Measurements from ENCODE around the gene TOPBP1. TPM values are rescaled to one million over a fixed set of nuclear protein-coding genes. Genes with fewer than 3 reads are reported as not detected.
"Not testable (repeated sequence)": the region's sequence is repeated elsewhere in the genome, so short reads cannot be mapped to it uniquely, and the experiment has no call there.

Gene TOPBP1
- polyA plus RNA-seq, 1 experiment, result 25.9 TPM

DNA sequence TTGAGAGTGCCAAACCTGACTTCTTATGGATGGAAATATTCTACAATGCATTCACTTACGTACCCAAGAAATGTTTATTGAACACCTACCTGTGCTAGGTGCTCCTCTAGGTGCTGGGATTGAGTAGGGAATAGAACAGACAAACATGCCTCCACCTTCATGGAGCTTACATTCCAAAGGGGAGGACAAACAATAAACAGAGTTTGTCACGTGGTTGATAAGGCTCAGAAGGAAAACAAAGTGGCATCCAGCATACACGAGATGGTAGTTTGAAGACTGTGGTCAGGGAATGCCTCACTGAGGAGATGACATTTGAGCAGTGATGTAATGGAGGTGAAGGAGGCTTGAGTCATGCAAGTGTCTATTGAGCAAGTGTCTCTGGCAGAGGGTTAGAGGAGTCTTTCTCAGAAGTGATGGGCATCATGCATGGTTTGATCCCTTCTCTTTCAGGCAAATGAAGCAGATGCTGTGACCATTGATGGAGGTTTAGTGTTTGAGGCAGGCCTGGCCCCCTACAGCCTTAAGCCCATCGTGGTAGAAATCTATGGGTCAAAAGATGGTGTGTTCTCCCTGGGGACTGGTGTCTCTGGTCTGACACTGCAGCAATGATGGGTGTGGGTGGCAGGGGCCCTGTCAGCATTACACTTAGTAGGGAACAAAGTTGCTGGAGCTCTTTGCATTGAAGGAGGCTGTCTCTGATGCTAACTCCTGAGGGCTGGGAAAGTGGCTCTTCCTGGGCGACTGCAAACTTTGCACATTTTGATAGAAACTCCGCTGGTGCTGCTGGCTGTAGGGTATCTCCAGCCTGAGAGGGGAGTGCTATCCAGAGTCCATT, 29.7 kb upstream of the TOPBP1 start:
- H3K4me3 ChIP-seq (ENCODE audit: low read depth, low read length), result no peak overlapping the region
- no peak overlapping the region for H3K27ac ChIP-seq (ENCODE audit: low read depth, low read length)
- no peaks in the 10 kb centered on the region for H3K9me3 ChIP-seq (ENCODE audit: control insufficient read depth, insufficient read depth, low read length)
- TF ChIP-seq, protein P1, sequence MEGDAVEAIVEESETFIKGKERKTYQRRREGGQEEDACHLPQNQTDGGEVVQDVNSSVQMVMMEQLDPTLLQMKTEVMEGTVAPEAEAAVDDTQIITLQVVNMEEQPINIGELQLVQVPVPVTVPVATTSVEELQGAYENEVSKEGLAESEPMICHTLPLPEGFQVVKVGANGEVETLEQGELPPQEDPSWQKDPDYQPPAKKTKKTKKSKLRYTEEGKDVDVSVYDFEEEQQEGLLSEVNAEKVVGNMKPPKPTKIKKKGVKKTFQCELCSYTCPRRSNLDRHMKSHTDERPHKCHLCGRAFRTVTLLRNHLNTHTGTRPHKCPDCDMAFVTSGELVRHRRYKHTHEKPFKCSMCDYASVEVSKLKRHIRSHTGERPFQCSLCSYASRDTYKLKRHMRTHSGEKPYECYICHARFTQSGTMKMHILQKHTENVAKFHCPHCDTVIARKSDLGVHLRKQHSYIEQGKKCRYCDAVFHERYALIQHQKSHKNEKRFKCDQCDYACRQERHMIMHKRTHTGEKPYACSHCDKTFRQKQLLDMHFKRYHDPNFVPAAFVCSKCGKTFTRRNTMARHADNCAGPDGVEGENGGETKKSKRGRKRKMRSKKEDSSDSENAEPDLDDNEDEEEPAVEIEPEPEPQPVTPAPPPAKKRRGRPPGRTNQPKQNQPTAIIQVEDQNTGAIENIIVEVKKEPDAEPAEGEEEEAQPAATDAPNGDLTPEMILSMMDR (IDR thresholded peaks at IDR 0.05; ENCODE audit: low read depth, low read length), result no peak
- DNase-seq (ENCODE audit: low read depth, low spot score), result no peak
- CTCF ChIA-PET, result no interaction called here
- H3K27me3 ChIP-seq (ENCODE audit: control insufficient read depth, insufficient read depth, low read length), result peaks cover 7% of the 10 kb centered on the region
- POLR2A ChIA-PET, result no interaction called here

DNA sequence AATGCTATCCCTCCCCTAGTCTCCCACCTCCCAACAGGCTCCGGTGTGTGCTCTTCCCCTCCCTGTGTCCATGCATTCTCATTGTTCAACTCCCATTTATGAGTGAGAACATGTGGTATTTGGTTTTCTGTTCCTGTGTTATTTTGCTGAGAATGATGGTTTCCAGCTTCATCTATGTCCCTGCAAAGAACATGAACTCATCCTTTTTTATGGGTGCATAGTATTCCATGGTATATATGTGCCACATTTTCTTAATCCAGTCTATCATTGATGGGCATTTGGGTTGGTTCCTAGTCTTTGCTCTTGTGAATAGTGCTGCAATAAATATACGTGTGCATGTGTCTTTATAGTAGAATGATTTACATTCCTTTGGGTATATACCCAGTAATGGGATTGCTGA, 16.3 kb upstream of the TOPBP1 start:
- H3K27me3 ChIP-seq (ENCODE audit: control insufficient read depth, insufficient read depth, low read length), result peaks cover 38% of the 10 kb centered on the region
- H3K9me3 ChIP-seq (ENCODE audit: control insufficient read depth, insufficient read depth, low read length); H3K4me3 ChIP-seq (ENCODE audit: low read depth, low read length); H3K27ac ChIP-seq (ENCODE audit: low read depth, low read length); POLR2A ChIA-PET; DNase-seq (ENCODE audit: low read depth, low spot score): not testable (repeated sequence)
- CTCF ChIA-PET, result interaction anchor here (1.0 kb wide), 1 partner anchor 15 kb away, joined by 5 read pairs; no protein-coding TSS in a partner anchor

- Histone ChIP-seq H3K27ac (ENCODE audit: low read depth, low read length) (no peak overlapping the region), H3K9me3 (ENCODE audit: control insufficient read depth, insufficient read depth, low read length) (peaks cover 3% of the 10 kb centered on the region; the same call in 1 of the 2 replicates), H3K4me3 (ENCODE audit: low read depth, low read length) (no peak overlapping the region), H3K27me3 (ENCODE audit: control insufficient read depth, insufficient read depth, low read length) (peaks cover 40% of the 10 kb centered on the region)
- TF ChIP-seq, protein P1 (IDR thresholded peaks at IDR 0.05; ENCODE audit: low read depth, low read length), result no peak
- ChIA-PET CTCF (no interaction called here), POLR2A (no interaction called here)
- DNase-seq (ENCODE audit: low read depth, low spot score), result no peak
These were observed 14.8 kb upstream of the TOPBP1 start for GRCh38 chr3:133676336-133677118.

DNA sequence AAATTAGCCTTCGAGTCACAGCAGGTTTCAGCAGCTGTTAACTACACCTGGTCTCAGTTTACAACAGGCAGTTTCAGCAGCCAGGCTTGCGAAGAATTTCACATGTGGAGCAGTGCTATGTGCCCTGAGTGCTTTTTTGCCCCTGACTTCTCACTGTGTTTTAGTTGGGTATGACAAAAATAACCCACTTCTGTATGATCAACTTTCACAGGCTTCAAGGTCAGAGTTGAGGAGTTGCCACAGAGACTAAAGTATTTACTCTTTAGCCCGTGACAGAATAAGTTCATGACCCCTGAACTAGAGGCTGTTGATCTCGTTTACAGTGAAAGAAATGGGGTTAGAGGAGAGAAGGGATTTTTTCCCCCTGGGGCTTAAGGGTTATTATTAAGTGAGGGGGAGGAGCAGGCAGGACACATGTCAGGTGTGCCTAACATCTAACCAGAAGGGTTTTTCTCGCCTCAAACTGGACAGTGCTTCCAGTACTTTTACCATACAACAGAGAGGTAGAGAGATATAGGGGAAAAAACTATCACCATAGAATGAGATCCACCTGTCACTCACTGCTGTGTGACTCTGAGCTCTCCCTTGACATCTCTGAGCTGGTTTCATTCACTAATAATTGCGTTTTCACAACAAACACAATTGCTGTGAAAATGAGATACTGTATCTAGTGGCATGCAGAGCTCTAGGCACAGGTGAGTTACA, 14.0 kb upstream of the TOPBP1 start:
- H3K4me3 ChIP-seq (ENCODE audit: low read depth, low read length), result no peak overlapping the region
- no peak overlapping the region for H3K27ac ChIP-seq (ENCODE audit: low read depth, low read length)
- peaks cover 3% of the 10 kb centered on the region; the same call in 1 of the 2 replicates for H3K9me3 ChIP-seq (ENCODE audit: control insufficient read depth, insufficient read depth, low read length)
- ChIA-PET CTCF (no interaction called here), POLR2A (no interaction called here)
- TF ChIP-seq, protein P1 (IDR thresholded peaks at IDR 0.05; ENCODE audit: low read depth, low read length), result no peak
- no peak for DNase-seq (ENCODE audit: low read depth, low spot score)
- peaks cover 40% of the 10 kb centered on the region for H3K27me3 ChIP-seq (ENCODE audit: control insufficient read depth, insufficient read depth, low read length)

DNA sequence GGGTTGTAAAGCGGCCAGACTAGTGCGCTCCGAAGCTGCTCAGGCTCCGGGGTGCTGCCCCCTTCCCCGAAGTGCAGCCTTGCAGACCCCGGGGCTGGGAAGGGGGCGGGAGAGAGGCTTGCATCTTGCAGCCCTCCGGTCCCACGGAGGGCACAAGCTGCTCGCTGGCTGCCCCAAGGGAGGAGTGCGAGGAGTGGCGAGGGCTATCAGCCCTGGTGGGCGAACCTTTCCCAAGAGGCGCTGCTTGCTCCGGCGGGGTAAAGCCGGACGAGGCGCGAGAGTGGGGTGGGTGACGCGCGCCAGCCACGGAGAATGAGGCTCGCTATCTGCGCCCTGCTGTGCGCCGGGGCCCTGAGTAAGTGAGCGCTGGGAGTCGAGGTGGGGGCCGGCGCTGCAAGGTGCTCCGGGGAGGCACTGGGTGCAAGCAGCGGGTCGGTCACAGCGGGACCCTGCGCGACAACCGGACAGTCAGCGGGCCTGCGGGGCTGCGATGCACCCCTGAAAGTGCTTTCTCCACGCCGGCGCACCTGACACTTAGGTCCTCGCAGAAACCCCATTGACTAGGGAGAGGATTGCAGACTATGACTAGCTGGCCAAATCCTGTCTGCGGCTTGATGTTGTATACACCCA, 12.7 kb upstream of the TOPBP1 start:
- H3K27me3 ChIP-seq (ENCODE audit: control insufficient read depth, insufficient read depth, low read length), result peaks cover 40% of the 10 kb centered on the region
- POLR2A ChIA-PET, result no interaction called here
- CTCF ChIA-PET, result no interaction called here
- peaks cover 3% of the 10 kb centered on the region; the same call in 1 of the 2 replicates for H3K9me3 ChIP-seq (ENCODE audit: control insufficient read depth, insufficient read depth, low read length)
- no peak overlapping the region for H3K4me3 ChIP-seq (ENCODE audit: low read depth, low read length)
- TF ChIP-seq, protein P1 (IDR thresholded peaks at IDR 0.05; ENCODE audit: low read depth, low read length), result no peak
- DNase-seq (ENCODE audit: low read depth, low spot score), result no peak
- no peak overlapping the region for H3K27ac ChIP-seq (ENCODE audit: low read depth, low read length)
